K562 (cell line): ENCODE results near the gene CRABP1. TPM values are rescaled to one million over a fixed set of nuclear protein-coding genes. Genes with fewer than 3 reads are reported as not detected.

Experiments
- KLF16 ChIP-seq: IDR thresholded peaks from 2 replicates; pipeline ENCODE4 v1.6.1; 2016; ENCODE audit warnings: antibody characterized with exemption
- NFRKB ChIP-seq: fragments of 450-650 bp; IDR thresholded peaks from 2 replicates; pipeline ENCODE4 v1.6.1; 2016; ENCODE audit warnings: low read depth
- polyA plus RNA-seq, 8 experiments: library from polyadenylated mRNA; depleted of rRNA in 4 of 8; stranded (reverse) in 5 of 8; unstranded in 3 of 8; fragments of >200 nt; fragmentation: Nextera tagmentation in 2 of 8; fragmentation: Illumina TruSeq in 1 of 8; extraction: Ambion mirVana in 2 of 8; extraction: Trizol in 1 of 8; gene quantifications; 2 replicates each; pipeline versions ENCODE4 v1.2.1 to v1.2.3, GENCODE V29; 2011 to 2014; ENCODE audit warnings: inconsistent platforms in 1 of 8, missing spikeins in 1 of 8
- total RNA-seq, 7 experiments: library from RNA; depleted of rRNA in 6 of 7; stranded (reverse); fragments of >200 nt in 6 of 7; fragmentation: Illumina TruSeq in 2 of 7; extraction: Trizol in 2 of 7; gene quantifications; 2 replicates each; pipeline versions ENCODE4 v1.2.1 to v1.2.3, GENCODE V29; 2011 to 2021; ENCODE audit warnings: low replicate concordance in 1 of 7
- TF ChIP-seq, protein P1 (sequence below): IDR thresholded peaks from 2 replicates; pipeline ENCODE4 v1.6.1; 2011; ENCODE audit warnings: borderline replicate concordance, low read depth, mild to moderate bottlenecking, moderate library complexity, low read length; ENCODE audit not compliant: insufficient read depth, poor library complexity, severe bottlenecking
- TF ChIP-seq, protein P2 (sequence below): fragments of 200-600 bp; sonication (generic); IDR thresholded peaks from one replicate; pipeline ENCODE4 v1.6.1; 2012; ENCODE audit warnings: mild to moderate bottlenecking, low read depth, low read length, inconsistent platforms

CRABP1 gene
- total and polyA plus RNA-seq, 9 of the 15 experiments (the other 6 are each of a cell fraction or from before 2014, with no cell fraction given), result 0.60 TPM; not detected in 8

DNA sequence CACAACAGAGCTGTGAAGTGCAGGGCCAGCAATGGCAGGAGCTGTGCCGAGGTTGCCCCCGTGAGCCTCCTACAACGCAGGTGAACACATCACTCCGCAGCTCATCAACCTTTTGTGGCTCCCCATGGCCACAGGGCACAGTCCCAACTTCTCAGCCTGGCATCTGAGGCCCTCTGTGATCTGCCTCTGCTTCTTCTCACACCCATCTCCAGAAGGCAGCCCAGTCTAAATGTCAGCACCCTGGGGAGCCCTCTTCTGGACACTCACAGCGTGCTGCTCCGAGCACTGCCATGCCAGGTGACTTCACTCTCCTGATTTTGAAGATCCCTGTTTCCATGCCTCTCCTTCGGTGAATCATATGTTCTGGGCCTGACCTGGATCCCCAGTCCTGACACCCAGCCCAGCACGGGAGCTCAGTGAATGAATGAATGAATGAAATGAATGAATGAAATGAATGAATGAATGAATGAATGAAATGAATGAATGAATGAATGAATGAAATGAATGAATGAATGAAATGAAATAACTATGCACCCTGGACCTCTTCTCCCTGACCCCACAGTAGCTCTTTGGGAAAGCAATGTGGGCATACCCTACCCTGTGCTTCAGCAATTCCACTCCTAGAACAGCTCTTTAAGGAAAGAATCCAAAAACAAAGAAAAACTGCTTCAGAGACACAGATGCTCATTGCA lies 22.9 kb upstream of the CRABP1 start (continued):
- TF ChIP-seq, protein P1, sequence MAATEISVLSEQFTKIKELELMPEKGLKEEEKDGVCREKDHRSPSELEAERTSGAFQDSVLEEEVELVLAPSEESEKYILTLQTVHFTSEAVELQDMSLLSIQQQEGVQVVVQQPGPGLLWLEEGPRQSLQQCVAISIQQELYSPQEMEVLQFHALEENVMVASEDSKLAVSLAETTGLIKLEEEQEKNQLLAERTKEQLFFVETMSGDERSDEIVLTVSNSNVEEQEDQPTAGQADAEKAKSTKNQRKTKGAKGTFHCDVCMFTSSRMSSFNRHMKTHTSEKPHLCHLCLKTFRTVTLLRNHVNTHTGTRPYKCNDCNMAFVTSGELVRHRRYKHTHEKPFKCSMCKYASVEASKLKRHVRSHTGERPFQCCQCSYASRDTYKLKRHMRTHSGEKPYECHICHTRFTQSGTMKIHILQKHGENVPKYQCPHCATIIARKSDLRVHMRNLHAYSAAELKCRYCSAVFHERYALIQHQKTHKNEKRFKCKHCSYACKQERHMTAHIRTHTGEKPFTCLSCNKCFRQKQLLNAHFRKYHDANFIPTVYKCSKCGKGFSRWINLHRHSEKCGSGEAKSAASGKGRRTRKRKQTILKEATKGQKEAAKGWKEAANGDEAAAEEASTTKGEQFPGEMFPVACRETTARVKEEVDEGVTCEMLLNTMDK, result peak; percentile 38
- TF ChIP-seq KLF16 (no peak), NFRKB (peak; percentile 87)
- TF ChIP-seq, protein P2, sequence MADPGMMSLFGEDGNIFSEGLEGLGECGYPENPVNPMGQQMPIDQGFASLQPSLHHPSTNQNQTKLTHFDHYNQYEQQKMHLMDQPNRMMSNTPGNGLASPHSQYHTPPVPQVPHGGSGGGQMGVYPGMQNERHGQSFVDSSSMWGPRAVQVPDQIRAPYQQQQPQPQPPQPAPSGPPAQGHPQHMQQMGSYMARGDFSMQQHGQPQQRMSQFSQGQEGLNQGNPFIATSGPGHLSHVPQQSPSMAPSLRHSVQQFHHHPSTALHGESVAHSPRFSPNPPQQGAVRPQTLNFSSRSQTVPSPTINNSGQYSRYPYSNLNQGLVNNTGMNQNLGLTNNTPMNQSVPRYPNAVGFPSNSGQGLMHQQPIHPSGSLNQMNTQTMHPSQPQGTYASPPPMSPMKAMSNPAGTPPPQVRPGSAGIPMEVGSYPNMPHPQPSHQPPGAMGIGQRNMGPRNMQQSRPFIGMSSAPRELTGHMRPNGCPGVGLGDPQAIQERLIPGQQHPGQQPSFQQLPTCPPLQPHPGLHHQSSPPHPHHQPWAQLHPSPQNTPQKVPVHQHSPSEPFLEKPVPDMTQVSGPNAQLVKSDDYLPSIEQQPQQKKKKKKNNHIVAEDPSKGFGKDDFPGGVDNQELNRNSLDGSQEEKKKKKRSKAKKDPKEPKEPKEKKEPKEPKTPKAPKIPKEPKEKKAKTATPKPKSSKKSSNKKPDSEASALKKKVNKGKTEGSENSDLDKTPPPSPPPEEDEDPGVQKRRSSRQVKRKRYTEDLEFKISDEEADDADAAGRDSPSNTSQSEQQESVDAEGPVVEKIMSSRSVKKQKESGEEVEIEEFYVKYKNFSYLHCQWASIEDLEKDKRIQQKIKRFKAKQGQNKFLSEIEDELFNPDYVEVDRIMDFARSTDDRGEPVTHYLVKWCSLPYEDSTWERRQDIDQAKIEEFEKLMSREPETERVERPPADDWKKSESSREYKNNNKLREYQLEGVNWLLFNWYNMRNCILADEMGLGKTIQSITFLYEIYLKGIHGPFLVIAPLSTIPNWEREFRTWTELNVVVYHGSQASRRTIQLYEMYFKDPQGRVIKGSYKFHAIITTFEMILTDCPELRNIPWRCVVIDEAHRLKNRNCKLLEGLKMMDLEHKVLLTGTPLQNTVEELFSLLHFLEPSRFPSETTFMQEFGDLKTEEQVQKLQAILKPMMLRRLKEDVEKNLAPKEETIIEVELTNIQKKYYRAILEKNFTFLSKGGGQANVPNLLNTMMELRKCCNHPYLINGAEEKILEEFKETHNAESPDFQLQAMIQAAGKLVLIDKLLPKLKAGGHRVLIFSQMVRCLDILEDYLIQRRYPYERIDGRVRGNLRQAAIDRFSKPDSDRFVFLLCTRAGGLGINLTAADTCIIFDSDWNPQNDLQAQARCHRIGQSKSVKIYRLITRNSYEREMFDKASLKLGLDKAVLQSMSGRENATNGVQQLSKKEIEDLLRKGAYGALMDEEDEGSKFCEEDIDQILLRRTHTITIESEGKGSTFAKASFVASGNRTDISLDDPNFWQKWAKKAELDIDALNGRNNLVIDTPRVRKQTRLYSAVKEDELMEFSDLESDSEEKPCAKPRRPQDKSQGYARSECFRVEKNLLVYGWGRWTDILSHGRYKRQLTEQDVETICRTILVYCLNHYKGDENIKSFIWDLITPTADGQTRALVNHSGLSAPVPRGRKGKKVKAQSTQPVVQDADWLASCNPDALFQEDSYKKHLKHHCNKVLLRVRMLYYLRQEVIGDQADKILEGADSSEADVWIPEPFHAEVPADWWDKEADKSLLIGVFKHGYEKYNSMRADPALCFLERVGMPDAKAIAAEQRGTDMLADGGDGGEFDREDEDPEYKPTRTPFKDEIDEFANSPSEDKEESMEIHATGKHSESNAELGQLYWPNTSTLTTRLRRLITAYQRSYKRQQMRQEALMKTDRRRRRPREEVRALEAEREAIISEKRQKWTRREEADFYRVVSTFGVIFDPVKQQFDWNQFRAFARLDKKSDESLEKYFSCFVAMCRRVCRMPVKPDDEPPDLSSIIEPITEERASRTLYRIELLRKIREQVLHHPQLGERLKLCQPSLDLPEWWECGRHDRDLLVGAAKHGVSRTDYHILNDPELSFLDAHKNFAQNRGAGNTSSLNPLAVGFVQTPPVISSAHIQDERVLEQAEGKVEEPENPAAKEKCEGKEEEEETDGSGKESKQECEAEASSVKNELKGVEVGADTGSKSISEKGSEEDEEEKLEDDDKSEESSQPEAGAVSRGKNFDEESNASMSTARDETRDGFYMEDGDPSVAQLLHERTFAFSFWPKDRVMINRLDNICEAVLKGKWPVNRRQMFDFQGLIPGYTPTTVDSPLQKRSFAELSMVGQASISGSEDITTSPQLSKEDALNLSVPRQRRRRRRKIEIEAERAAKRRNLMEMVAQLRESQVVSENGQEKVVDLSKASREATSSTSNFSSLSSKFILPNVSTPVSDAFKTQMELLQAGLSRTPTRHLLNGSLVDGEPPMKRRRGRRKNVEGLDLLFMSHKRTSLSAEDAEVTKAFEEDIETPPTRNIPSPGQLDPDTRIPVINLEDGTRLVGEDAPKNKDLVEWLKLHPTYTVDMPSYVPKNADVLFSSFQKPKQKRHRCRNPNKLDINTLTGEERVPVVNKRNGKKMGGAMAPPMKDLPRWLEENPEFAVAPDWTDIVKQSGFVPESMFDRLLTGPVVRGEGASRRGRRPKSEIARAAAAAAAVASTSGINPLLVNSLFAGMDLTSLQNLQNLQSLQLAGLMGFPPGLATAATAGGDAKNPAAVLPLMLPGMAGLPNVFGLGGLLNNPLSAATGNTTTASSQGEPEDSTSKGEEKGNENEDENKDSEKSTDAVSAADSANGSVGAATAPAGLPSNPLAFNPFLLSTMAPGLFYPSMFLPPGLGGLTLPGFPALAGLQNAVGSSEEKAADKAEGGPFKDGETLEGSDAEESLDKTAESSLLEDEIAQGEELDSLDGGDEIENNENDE, result no peak
